Stomach smooth muscle (tissue), 2 donors: ENCODE data around the gene CLCC1.
"Not testable (repeated sequence)": the region's sequence is repeated elsewhere in the genome, so short reads cannot be mapped to it uniquely, and the experiment has no call there.

ENCODE experiments used
- H3K27ac ChIP-seq: one replicate; pipeline ENCODE4 v1.7.0; 2013; ENCODE audit warnings: mild to moderate bottlenecking, low read length, inconsistent platforms
- H3K27me3 ChIP-seq, 2 donors: one replicate each; pipeline ENCODE4 v1.7.0; 2013; ENCODE audit warnings: low read length in 2 of 2; ENCODE audit not compliant: insufficient read depth in 2 of 2, control insufficient read depth in 1 of 2
- H3K36me3 ChIP-seq, 2 donors: one replicate each; pipeline ENCODE4 v1.7.0; 2013; ENCODE audit warnings: low read length in 2 of 2; ENCODE audit not compliant: control insufficient read depth in 2 of 2, insufficient read depth in 2 of 2
- H3K4me1 ChIP-seq: one replicate; pipeline ENCODE4 v1.7.0; 2013; ENCODE audit warnings: low read length; ENCODE audit not compliant: control insufficient read depth, insufficient read depth
- H3K4me3 ChIP-seq, 2 donors: one replicate each; pipeline ENCODE4 v1.7.0; 2013; ENCODE audit warnings: low read length in 2 of 2
- H3K9ac ChIP-seq, 2 donors: one replicate each; pipeline ENCODE4 v1.7.0; 2013; ENCODE audit warnings: low read length in 2 of 2, mild to moderate bottlenecking in 1 of 2
- H3K9me3 ChIP-seq, 2 donors: one replicate each; pipeline ENCODE4 v1.7.0; 2013; ENCODE audit warnings: low read length in 2 of 2; ENCODE audit not compliant: control insufficient read depth in 2 of 2
- donor health status: healthy.
- donor health status: Pancreatic carcinoma.

CLCC1 gene

GRCh38 chr1:108963052-108963686 lies at the start of gene CLCC1:
Gene CLCC1, minus strand, starts transcription at chr1:108963484. Its CDS starts 13,047 bp downstream, at chr1:108950437.
- no peaks in the 10 kb centered on the region for H3K27me3 ChIP-seq
- H3K4me1 ChIP-seq, result peaks cover 10% of the 10 kb centered on the region
- peak within 1 kb of the TSS; percentile 86 to 90 for H3K4me3 ChIP-seq
- no peaks in the 10 kb centered on the region for H3K9me3 ChIP-seq
- peak within 1 kb of the TSS; percentile 93 for H3K27ac ChIP-seq
- peak within 1 kb of the TSS; percentile 86 to 92 for H3K9ac ChIP-seq
- peaks cover 0 to 2% of the 10 kb centered on the region in 2 donors for H3K36me3 ChIP-seq

- Histone ChIP-seq H3K36me3 (peaks cover 19 to 23% of the 10 kb centered on the region in 2 donors), H3K4me3 (no peak overlapping the region), H3K27me3 (no peaks in the 10 kb centered on the region), H3K9me3 (no peaks in the 10 kb centered on the region), H3K27ac (no peak overlapping the region), H3K9ac (no peak overlapping the region), H3K4me1 (no peaks in the 10 kb centered on the region)
Measured at GRCh38 chr1:109011335-109011734, 48.1 kb upstream of the CLCC1 start.

GRCh38 chr1:108996622-108997021 lies 33.3 kb upstream of the CLCC1 start:
- peaks cover 5 to 11% of the 10 kb centered on the region in 2 donors for H3K36me3 ChIP-seq
- not testable (repeated sequence) for H3K27me3 ChIP-seq, H3K27ac ChIP-seq, H3K9ac ChIP-seq, H3K4me3 ChIP-seq, H3K4me1 ChIP-seq, H3K9me3 ChIP-seq

GRCh38 chr1:108983114-108983513 lies 19.8 kb upstream of the CLCC1 start:
- Histone ChIP-seq H3K4me3 (no peak overlapping the region), H3K9ac (no peak overlapping the region), H3K27ac (no peak overlapping the region), H3K4me1 (no peaks in the 10 kb centered on the region), H3K36me3 (peaks cover 7 to 11% of the 10 kb centered on the region in 2 donors), H3K27me3 (no peaks in the 10 kb centered on the region), H3K9me3 (no peaks in the 10 kb centered on the region)

GRCh38 chr1:108976658-108977057 lies 13.4 kb upstream of the CLCC1 start:
- Histone ChIP-seq H3K27ac (no peak overlapping the region), H3K4me1 (no peaks in the 10 kb centered on the region), H3K9me3 (no peaks in the 10 kb centered on the region), H3K27me3 (no peaks in the 10 kb centered on the region), H3K36me3 (peaks cover 9 to 16% of the 10 kb centered on the region in 2 donors), H3K4me3 (no peak overlapping the region), H3K9ac (no peak overlapping the region)

GRCh38 chr1:108972951-108973350 lies 9.7 kb upstream of the CLCC1 start:
- H3K4me3 ChIP-seq, result no peak overlapping the region
- H3K36me3 ChIP-seq, result peaks cover 16 to 20% of the 10 kb centered on the region in 2 donors
- H3K27me3 ChIP-seq, result no peaks in the 10 kb centered on the region
- no peaks in the 10 kb centered on the region for H3K4me1 ChIP-seq
- no peak overlapping the region for H3K9ac ChIP-seq
- H3K9me3 ChIP-seq, result no peaks in the 10 kb centered on the region
- H3K27ac ChIP-seq, result no peak overlapping the region

GRCh38 chr1:108969346-108969745 lies 6.1 kb upstream of the CLCC1 start:
- Histone ChIP-seq H3K4me1 (no peaks in the 10 kb centered on the region), H3K9me3 (no peaks in the 10 kb centered on the region), H3K4me3 (no peak overlapping the region), H3K27ac (no peak overlapping the region), H3K36me3 (peaks cover 12 to 13% of the 10 kb centered on the region in 2 donors), H3K9ac (no peak overlapping the region), H3K27me3 (no peaks in the 10 kb centered on the region)

- Histone ChIP-seq H3K9me3 (no peaks in the 10 kb centered on the region), H3K9ac (peak overlapping the region; percentile 86 to 92), H3K27ac (peak overlapping the region; percentile 93), H3K36me3 (peaks cover 0 to 2% of the 10 kb centered on the region in 2 donors), H3K27me3 (no peaks in the 10 kb centered on the region), H3K4me1 (peaks cover 10% of the 10 kb centered on the region), H3K4me3 (peak overlapping the region; percentile 86 to 90)
Measured at GRCh38 chr1:108962681-108963051, 618 bp downstream of the CLCC1 start.

GRCh38 chr1:108961752-108962486 lies 1.4 kb downstream of the CLCC1 start:
- H3K27ac ChIP-seq, result peak overlapping the region; percentile 93
- H3K4me1 ChIP-seq, result peaks cover 10% of the 10 kb centered on the region
- peak overlapping the region; percentile 86 to 90 for H3K4me3 ChIP-seq
- peaks cover 0 to 2% of the 10 kb centered on the region in 2 donors for H3K36me3 ChIP-seq
- no peaks in the 10 kb centered on the region for H3K9me3 ChIP-seq
- H3K27me3 ChIP-seq, result no peaks in the 10 kb centered on the region
- peak overlapping the region in 1 of 2 donors; percentile 92 for H3K9ac ChIP-seq

GRCh38 chr1:108961198-108961597 lies 2.1 kb downstream of the CLCC1 start:
- Histone ChIP-seq H3K4me1 (peaks cover 10% of the 10 kb centered on the region), H3K27ac (no peak overlapping the region), H3K36me3 (peaks cover 0 to 2% of the 10 kb centered on the region in 2 donors), H3K27me3 (no peaks in the 10 kb centered on the region), H3K9ac (no peak overlapping the region), H3K9me3 (no peaks in the 10 kb centered on the region), H3K4me3 (no peak overlapping the region)

GRCh38 chr1:108960719-108961118 lies 2.6 kb downstream of the CLCC1 start:
- Histone ChIP-seq H3K9me3 (no peaks in the 10 kb centered on the region), H3K4me3 (no peak overlapping the region), H3K36me3 (peaks cover 0 to 4% of the 10 kb centered on the region in 2 donors), H3K27me3 (no peaks in the 10 kb centered on the region), H3K9ac (no peak overlapping the region), H3K4me1 (peaks cover 10% of the 10 kb centered on the region), H3K27ac (no peak overlapping the region)
